GM21390 (cell line): ENCODE results near the gene TCF7L2.

Source experiments
- ATAC-seq: cut with Tn5 transposase; IDR thresholded peaks from one replicate; pipeline ENCODE4 v1.9.1; 2021; ENCODE audit not compliant: unreplicated experiment

Gene TCF7L2

DNA sequence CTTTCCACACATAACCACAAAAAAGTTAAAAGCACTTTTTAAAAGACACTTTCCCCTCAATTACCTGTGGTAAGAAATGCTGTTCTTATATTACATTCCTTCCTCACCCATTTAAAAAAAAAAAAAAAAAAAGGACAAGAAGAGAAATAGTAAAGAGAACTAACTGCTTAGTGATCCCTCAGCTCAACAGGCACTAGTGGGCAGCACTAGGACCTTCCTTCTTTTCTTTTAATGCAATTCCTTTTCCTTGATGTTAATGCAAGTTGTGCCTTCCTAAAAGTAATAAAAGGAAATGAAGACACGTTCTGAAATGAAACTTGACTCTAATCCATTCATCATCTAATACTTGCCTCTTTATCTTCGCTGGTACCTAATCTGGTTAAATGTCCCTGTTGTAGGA, 189.7 kb downstream of the TCF7L2 start:
- no peak for ATAC-seq

DNA sequence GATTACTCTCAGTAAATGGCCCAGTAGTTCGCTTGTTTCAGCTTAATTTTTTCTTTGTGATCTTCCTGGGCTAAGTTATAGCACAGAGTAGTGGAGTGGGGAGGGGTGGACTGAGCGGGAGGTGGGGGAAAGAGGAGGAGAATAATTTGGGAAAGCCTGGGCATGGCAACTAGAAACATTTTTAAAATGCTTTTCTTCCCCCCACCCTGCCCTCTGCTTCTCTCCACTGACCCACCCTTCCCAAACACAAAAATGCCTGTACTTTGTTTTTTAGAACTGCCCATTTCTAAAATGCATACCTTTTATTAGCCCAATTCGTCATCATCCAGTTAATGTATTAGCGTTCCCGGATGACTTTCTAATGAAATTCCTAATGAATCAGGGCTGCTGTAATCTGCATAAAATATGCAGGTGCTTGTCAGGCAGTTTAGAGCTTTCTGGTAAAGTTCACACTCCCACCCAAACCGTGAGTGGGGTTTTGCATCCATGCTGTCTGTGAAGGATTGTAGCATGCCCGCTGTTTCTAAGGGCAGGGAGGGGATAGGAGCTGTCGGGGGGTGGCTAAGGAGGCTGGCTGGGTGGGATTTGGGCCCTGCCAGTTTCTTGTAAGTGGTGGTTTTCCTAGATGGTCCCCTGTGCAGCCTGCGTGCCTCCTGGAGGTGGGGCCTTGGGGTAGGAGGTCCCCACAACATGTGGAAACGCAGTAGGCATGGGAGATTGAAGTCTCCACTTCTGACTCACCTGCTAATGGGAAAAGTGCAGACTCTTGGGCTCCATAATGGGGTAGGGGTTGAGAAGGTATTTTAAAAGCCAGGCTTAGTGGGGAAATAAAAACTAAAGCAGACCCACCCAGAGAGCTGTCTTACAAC, 190.3 kb downstream of the TCF7L2 start:
- ATAC-seq = no peak

DNA sequence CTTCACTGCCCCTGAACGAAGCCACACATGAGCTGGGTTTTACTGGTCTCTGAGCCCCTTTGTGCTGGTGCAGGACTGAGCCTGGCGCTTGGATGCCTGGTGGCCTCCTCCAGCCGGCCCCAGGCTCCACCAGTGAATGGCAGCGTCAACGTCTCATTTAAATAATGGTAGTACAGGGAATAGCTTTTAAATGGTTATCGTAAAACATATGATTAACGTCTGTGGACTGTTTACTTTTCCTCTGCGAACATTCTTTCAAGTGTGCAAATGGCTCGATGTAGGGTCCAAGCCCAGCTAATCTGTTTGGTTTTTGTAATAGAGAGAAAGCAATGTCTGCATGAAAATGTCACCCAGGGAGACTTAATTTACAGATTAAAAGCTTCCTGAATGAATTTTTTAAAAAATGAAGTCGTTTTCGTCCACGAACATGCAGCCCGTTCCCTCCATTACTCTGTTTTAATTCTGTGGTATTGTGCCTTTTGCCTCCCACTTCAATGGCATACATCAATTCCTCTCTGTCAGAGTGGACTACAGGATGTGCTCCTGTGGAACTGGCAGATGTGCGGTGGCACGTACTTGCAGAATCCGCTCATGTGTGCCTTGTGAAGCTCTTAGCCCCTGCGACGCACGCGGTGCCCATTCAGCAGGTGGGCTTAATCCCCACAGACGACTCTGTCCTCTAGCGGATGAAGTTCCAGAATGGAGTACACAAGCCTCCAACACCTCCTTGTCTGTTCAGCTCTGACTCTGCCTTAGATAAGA, 192.7 kb downstream of the TCF7L2 start:
- no peak for ATAC-seq

DNA sequence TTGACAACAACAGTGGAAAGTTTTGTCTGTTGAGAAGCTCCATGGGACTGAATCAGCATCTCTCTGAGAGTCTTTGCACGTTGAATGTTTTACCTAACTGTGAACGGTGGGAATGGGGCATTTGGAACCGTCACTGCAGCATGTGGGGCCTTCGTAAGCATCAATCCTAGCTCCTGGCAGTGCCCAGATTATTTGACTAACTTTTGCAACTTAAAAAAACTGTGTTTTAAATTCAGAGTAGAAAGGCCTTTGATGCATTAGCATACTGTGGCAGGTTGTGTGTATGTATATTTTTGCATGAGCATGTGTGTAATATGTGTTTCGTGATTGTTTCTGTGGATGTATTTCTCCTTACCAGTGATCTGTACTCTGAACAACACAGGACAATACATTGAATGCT, 194.5 kb downstream of the TCF7L2 start:
- no peak for ATAC-seq

DNA sequence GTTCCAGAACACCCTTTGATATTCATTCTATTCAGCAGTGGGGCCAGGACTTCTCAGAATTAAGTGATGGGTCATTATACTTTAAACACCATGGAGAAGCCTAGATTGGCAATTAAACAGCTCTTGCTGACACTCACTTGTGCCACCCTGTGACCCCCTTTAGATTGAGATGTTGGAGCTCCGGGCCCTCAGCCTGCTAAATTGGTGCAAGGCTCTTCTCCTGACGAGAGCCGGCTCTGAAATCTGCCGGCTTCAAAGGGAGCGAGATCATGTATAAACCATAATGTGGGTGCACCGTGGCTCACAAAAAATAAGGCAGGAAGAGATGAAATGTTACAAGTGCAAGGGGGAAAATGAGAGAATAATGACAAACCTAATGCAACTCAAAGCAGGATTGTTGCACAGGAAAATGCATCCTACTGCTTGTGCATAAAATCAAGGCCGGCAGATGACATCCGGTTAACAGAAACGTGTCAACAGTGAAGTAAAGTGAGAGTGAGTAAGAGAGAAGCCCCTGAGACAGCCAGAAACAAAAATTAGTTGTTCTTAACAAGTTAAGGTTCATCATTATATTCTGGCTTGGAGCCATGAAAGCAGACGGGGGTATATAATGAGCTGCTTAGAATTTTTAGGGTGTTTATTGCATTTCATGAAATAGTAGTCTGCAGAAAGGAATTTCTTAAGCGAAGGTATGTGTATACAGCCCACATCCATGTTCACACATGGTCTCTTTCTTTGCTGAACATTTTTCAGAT, 198.2 kb downstream of the TCF7L2 start:
- no peak for ATAC-seq

DNA sequence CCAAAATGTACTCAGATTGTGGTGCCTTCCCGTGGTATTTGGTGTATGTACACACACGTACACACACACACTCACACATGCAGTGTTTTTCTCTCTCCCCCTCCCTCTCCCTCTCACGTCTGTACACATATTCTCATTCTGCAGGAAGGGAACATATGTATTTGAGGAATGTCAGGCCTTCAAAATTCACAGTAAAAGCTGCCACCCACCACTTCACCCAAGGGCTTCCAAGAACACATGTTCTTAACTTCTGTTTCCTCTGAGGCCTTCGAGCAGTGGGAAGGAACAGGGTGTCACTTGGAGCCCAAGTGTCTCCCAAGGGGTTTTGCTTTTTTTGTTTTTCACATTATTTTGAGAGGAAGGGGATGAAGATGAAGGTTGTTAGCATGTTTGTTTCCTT, 198.9 kb downstream of the TCF7L2 start:
- ATAC-seq = no peak

DNA sequence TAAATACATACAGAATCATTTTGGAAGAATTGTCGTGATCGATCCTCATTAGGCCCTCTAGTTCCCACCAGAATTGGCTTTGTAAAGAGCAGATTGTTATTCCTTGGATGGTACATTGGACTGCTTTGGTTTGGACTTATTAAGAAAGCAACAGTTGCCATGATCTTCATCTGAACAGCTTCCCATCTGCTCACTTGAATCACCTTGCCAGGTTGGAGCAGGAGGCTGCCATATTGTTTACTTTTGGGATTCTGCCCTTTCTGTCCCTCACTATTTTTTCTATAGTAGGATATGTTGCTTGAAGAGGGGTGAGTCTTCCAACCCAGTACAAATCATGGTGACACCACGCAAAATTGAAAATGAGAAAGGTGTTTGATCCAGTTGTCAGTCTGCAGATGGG, 199.6 kb downstream of the TCF7L2 start:
- ATAC-seq = no peak

DNA sequence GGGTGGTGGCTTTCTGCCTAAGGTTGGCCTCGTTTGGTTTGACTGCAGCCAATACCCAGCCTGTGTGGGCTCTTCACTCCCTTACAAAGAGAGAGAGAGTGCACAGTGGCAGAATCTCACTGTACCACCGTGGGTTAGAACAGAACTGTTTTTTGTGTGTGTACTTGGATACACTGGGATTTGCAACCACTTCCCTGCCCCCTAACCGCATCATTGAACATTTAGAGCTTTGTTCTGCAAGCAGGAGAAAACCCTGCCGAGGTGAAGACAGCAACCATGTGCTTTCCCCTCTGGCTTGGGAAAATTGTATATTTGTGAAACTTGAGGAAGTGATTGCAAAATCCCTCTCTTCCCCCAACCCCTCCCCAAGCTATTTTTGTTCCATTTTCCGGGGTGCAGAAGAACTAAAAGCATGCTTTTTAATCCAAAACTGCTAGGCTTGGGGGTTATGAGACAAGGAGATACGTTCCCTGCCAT, 201.2 kb downstream of the TCF7L2 start:
- ATAC-seq = no peak

DNA sequence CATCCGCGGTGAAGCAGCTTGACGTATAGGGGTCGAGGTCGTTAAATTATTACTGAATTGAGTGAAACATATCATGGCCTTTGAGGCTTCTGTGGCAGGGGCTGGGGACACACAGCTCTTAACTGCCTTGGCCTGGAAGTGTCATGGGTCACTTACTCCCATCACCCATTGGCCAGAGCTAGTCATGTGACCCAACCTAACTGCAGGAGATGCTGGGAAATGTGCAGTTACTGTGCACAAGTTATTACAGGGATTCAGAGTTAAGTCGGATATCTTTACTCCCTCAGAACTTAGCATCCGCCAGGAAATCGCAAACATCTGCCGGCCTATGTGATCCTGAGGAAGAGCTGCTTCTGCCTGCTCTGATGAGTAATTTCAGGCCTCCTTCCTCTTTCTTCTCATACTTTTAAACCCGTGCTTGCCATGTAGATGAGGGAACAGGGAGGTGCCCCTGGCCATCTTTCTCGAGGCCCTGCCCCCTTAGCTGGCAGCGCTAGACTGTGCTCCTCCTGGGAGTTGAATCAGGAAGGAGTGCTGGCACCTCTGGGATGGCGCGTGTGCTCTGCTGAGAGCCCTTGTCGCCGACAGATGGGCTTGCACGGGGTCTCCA, 203.6 kb downstream of the TCF7L2 start:
- no peak for ATAC-seq

DNA sequence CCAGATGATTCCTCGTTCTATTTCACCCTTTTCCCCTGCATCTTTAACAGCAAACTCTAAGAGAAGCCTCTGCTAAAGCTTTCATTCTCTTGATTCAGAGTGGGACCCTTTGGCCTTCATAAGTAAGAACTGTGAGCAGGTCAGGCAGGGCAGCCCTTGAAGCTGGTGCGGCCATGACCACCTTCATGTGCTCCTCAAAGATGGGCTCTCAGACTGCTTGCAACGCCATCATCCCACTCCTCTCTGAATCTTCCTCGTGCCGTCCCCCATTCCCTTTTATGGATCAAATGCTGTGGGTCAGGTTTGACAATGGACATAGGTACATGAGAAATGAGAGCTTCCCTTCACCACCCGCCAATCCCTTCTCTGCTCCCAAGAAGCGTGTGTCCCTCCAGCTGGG, 207.4 kb downstream of the TCF7L2 start:
- ATAC-seq = no peak

DNA sequence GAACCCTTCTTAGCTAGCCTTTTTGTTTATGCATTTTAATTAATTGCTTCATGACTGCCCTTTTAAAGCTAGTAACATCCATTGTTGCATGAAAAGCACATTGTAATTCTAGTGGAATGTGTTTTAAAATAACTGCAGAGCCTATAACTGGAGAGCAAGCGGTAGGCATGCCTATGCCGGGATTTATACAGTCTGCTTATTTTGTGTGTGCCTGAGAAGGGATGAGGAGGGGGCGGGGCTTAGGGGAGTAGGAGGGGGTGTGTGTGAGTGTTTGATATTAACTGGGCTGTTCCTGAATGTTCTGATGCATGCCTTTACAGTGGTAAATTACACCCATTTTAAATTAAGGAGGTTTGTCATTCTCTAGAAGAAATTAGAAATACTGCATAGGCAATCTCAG, 208.1 kb downstream of the TCF7L2 start:
- ATAC-seq = no peak

DNA sequence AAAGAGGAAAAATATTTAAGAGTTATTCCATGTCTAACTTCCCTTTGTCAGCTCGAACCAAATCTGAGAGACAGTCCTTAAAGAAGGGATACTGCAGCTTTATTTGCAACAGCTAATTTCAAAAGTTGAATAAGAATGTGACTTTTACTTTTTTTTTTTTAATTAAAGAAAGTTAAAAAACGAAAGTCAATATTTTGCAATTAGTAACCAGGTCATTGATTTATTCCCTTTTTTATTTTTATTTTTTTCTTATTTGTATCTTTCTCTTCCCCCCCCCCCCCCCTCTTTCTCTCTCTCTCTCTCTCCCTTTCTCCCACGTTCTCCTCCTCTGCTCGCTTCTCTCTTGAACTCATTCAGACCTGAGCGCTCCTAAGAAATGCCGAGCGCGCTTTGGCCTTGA, 209.5 kb downstream of the TCF7L2 start:
- ATAC-seq = no peak

DNA sequence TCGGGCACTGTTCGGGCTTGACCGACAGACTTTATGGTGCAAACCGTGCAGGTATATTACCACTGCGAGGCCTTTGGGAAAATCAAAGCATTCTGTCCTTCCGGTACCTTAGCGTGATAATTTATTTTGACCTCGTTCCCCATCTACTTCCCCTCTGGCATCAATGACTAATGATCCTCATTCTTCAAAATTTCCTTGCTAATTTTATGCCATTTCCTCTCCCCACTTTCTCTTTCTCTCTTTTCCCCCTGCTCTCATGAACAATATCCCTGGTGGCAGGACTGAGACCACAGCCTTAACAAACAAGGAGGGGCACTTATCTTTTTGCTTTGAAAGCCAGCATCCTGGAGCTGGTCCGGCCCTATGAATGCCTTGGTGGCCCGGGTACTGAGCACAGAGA, 210.6 kb downstream of the TCF7L2 start:
- no peak for ATAC-seq

DNA sequence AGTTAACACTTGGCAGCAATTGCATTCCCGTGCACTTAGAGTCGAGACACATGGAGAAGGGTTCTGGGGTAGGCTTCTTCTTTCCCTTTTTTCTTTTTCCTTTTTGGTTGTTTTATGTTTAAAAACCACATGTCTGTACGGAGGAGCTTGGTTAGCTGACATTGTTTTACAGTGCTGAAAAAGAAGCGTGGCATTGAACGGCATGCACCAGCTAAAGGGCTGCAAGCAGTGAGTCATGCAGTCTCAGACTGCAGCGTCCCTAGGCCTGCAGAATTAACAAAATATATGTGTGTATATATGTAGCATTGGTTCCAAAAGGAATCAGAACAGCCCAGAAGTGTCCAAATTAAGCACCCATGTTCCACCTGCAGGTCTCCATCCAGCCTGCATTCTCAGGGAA, 211.0 kb downstream of the TCF7L2 start:
- ATAC-seq = no peak

DNA sequence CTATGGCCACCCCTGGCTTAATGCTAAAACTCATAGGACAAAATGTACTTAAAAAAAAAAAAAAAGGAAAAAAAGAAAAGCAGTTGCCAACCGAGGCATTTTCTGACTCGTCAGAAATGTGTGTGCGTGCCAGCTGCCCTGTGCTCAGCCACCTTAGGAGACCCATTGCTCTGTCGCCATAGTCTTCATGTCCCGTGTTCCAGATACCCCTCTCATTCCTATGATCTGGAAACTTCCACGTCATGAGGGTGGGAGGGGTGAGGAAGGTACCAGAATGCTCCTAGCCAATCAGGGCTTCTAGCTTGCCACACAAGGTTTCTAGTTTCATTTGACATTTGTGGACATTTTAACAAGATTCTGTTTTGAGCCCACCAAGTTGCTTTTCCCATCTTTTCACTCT, 212.9 kb downstream of the TCF7L2 start:
- no peak for ATAC-seq

DNA sequence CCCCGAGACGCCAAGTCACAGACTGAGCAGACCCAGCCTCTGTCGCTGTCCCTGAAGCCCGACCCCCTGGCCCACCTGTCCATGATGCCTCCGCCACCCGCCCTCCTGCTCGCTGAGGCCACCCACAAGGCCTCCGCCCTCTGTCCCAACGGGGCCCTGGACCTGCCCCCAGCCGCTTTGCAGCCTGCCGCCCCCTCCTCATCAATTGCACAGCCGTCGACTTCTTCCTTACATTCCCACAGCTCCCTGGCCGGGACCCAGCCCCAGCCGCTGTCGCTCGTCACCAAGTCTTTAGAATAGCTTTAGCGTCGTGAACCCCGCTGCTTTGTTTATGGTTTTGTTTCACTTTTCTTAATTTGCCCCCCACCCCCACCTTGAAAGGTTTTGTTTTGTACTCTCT, 215.6 kb downstream of the TCF7L2 start:
- no peak for ATAC-seq

DNA sequence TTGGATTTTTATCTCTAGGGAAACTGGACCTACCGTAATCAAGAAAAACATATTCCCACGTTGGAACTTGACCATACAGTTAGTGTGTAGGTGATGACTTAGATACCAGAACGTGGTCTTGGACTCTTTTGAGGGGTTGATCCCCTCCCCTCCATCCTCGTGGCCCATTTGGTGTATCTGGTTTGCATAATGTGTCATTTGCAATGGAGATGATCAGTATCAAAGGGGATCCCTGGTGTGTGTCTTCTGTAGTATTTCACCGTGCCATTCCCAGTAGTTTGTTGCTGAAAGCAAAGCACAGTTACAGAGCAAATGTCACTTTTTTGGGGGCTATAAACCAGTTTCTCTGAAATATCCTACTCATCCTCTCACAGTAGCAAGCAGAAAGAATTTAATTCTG, 217.7 kb downstream of the TCF7L2 start:
- ATAC-seq = no peak

DNA sequence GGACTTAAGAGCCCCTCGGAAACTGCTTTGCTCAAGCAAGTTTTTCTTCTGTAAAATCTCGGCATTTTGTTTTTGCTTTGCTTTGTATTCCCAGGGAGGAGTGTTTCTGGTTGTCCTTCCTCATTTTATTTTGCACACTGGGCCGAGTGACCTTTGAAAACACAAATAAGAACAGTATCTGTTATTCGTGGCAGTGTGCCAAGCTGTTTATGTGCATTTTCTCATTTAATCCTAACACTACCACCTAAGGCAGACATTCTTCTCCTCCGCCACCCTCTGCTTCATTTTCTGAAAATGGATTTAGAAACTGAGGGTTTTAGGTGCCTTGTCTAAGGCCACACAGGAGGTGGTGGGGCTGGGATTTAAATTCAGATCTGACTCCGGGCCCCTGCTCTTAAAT, 218.5 kb downstream of the TCF7L2 start:
- ATAC-seq = no peak

DNA sequence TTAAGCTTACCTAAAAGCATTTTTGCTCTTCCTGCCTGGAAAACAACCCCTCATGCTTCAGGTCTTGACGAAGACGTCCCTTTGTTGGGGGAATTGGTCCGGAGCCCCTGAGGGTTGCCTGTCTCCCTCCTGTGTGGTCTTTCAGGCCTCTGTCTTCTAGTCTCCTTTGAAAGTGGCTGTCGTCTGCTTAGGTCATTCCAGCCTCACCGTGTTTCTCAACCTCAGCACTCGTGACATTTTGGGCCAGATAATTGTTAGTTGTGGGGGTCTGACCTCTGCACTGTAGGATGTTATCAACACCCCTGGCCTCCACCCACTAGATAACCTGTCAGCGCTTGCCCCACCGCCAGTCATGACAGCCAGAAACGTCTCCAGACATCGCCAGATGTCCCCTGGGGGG, 219.1 kb downstream of the TCF7L2 start:
- no peak for ATAC-seq

DNA sequence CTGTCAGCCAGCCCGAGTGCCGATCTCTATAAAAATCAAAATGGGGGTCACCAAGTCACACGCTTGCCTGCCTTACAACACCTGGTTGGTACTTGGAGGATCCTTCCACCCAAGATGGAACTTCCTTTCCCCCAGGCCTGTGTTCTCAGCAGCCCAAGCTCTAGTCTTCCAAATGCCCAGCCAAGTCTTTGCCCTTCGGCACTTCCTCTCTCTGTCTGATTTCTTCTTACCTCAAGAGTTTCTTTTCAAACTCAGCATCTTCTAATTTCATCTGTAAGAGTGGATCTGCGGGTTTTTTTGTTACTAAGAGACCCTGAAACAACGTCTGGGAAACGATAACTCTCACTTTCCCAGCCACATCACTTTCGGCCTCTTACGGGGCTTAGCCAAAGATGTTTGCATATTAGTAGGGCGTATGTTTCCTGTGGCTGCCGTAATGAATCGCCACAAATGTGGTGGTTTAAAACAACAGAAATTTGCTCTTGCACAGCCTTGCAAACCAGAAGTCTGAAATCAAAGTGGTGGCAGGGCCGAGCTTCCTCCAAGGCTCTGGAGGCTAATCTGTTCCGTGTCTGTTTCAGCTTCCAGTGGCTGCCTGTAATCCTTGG, 219.9 kb downstream of the TCF7L2 start:
- peak; percentile 98 for ATAC-seq

DNA sequence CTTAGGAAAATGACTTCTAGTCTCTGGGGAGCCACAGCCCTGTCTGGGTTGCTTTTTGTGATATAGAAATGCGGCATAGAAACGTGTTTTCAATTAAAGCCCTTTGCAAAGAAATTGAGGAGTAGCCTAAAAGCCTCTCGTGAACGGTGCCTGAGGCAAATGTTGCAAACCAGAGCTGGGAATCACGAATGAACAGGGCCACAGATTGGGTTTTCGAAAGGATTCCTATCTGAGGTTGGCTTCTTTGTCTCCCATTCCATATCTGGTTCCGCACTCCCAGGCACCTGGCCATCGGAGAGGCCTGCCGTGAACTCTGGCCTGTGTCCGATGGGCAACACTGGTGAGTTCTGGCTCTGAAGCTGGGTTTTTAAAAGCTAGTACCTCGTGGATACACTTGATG, 221.6 kb downstream of the TCF7L2 start:
- no peak for ATAC-seq
